GM18519 (cell line): ENCODE measurements around the gene HLCS.
"Not testable (repeated sequence)": the region's sequence is repeated elsewhere in the genome, so short reads cannot be mapped to it uniquely, and the experiment has no call there.

ENCODE experiments used
- ATAC-seq: cut with Tn5 transposase; IDR thresholded peaks from one replicate; pipeline ENCODE4 v1.9.1; 2021; ENCODE audit warnings: mild to moderate bottlenecking, moderate library complexity; ENCODE audit not compliant: unreplicated experiment, low FRiP score

The HLCS gene

DNA sequence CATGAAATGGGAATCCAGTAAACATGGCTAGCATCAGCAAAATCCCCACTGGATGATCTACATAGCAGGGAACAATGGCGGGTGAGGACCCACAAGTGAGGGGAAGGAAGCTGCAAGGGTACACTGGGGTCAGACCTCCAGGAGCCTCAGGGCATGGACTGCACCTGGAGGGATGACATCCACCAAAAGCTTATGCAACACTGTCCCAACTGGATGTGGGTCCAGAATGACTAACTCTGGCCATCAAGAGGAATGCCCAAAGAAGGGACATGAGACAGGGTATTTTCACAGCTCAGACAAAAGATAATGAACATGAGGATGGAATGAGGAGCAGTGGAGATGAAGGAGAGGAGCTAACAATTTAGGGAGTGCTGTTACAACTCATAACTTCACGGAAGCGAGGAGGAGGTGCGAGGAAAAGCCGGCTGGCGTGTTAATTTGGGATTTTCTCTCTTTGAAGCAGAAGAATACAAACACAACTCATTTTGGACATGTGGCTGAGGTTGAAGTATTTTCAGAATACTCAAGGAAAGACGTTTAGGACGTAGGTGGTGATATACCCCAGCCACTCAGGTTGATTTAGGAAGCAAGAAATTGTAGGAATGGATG, 5.7 kb downstream of the HLCS start:
- no peak for ATAC-seq

DNA sequence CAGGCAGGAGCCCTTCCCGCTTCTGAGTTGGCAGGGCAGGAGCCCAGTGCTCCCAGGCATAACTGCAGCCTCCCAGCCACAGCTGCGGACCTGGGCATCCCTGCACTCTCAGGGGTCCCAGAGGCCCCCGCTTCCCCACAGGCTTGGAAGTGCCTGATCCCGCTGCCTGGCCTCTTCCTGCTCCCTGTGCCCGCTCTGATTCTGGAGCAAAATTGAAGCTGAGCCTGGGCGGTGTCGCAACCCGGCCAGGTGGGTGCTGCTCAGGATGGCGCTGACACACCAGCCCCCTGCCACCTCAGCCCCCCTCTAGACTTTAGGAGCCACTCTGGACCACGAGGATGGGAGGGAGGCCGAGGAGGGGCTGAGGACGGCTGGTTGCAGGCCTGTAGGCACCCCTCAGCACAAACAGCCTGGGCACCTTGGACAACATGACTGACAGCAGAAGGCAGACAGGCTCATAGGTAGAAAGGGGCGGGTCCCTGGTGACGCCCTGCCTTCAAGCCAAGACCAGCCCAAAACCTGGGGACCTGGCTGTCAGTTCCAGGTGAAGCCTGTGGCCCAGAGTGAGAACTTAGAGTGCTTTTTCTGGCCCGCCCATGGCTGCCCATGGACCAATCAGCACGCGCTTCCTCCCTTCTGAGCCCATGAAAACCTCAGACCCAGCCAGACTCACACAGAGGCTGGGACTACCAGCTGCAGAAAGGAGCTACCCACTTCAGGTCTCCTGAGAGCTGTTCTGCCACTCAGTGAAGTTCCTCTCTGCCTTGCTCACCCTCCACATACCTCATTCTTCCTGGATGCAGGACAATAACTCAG, 7.2 kb downstream of the HLCS start:
- no peak for ATAC-seq

DNA sequence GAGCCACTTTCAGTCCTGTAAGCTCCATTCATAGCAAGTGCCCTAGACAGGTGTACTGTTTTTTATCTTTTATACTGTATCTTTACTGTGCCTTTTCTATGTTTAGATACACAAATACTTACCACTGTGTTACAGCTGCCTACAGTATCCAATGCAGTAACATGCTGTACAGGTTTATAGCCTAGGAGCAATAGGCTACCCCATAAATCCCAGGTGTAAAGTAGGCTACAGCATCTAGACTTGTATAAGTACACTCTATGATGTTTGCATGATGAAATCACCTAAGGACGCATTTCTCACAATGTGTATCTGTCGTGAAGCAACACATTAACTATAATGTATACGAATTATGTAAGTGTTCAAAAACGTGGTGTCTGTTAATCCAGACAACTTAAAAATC, 10.7 kb downstream of the HLCS start:
- ATAC-seq, result no peak

DNA sequence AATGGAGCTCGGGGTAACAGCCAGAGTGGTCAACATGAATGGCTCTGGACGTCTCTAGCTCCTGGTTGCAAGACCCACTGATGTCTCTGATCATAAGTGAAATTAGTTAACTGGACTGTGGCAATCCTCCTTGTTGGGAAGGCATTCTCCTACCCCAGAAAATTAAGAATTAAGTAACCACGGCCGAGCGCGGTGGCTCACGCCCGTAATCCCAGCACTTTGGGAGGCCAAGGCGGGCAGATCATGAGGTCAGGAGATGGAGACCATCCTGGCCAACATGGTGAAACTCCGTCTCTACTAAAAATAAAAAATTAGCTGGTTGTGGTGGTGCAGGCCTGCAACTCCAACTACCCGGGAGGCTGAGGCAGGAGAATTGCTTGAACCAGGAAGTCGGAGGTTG, 14.1 kb downstream of the HLCS start:
- ATAC-seq, result not testable (repeated sequence)

DNA sequence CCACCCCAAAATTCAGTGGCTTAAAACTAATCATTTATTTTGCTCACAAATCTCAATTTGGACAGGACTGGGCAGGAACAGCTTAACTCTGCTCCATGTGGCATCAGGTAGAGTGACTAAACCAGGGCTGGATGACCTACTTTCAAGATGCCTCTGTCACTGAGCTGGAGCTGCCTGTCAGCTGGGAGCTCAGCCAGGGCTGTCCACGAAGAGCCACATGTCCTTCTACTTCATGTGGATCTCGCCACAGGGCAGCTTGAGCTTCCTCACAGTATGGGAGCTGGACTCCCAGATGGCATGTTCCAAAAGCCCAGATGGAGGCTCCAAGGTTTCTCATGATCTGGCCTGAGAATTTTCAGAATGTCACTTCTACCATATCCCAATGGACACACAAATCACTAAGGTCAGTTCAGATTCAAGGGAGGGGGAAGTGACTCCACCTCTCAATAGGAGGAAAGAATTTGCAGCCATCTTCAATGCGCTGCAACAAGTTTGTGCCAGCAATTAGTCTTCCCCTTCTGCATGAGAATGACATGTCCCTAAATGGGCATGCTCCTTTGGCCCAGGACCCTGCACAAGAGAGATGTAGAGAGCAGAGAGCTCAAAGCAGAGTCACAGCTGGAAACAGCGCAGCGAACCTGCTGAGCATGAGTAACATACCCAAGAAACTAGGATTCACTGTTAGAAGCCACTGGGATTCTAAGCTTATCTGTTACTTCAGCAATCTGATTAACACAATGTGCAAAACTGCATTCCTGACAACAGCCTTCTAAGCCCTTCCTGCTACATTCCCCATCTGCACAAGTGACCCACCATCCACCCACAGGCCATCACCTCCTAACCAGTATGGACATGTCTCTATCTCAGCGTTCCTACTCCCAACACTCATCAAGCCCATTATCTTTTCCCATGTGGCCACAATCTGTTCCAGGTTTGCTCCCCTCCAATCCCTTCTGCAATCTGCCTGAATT, 17.0 kb downstream of the HLCS start:
- ATAC-seq, result no peak

DNA sequence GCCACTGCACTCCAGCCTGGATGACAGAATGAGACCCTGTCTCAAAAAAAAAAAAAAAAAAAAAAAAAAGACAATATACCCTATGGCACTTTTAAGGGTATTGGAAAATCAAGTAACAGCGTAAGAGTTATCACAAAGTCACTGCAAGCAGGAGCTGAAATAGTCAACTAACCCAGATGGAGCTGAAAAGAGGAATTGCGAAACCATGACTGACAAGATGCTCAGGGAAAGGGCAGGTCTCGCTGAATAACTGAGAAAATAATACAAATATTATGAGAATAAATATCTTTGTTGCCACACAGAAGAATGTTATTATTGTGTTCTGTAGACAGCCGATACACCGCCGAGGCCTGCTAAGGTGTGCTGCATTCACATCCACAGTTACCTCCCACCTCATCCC, 17.8 kb downstream of the HLCS start:
- ATAC-seq, result no peak

DNA sequence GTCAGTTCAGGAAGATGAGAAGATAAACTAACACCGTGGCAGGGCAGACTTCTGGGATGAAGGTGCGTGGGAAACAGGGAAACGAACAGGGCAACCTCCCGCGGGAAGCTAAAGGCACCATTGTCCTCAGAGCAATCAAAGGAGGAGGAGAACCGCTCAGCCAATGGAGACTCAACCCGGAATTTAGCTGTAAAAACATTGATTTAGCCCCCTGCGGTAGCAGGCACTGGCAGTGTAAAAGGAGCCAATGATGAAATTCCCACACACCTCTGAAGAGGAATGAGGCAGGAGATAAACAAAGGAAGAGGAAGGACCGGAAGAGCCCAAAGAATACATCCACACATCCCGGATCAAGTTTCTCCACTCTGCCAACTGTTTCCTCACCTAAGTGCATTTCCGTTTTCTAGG, 19.5 kb downstream of the HLCS start:
- no peak for ATAC-seq

DNA sequence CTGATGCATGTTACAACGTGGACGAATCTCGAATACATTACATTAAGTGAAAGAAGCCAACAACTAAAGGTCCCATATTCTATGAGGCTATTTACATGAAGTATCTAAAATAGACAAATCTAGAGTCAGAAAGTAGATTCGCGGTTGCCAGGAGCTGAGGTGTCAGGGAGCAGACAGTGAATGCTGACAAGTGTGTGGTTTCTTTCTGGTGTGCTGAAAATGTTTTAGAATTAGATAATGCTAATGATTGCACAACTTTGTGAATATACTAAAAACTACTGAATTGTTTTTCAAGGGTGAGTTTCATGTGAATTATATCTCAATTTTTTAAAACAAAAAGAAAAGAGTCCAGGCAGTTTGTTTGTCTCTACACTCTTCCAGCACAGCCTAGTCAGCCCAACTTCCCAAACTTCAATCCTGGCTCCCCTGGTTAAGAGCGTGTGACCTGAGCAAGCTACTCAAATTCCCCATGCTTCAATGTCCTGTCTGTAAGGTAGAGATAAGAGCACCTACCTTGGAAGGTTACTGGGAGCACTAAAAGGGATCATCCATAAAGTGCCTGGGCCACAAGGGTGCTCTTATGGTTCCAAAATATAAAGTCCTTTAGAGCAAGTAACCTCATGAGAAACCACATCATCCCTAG, 20.9 kb downstream of the HLCS start:
- ATAC-seq, result no peak

DNA sequence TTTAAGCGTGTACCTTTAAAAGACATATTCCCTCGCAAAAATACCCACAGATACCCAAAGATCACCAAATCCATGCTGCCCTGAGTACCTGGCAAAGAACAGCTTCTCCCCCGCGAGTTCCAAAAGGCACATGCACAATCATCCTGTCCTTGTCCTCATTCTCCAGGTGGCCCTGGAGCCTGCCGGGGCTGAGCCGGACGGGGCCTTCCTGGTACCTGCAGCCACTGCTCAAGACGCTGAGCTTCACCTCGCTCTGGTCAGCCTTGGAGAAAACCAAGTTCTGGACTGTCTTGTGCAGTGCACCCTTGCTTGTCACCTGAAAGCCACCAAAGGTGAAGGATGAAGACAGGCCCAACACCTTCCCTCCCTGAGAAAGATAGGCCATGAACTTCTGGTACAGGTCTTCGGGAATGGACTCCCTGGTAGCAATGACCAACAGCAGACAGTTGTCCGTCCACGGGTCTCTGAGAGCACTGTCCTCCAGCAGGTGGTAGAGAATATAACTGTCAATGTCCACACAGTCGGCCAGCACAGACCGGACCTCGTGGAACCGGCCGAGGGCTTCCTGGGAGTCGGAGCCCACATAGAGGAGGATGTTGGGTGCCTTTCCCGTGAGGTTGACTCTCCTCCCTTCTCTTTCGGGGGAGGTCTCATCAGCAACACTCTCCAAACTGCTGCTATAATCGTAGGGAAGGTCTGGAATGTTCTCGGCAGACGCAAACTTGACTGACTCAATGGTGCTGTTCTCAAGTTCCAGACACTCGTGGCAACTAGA, 29.9 kb downstream of the HLCS start:
- ATAC-seq, result no peak

DNA sequence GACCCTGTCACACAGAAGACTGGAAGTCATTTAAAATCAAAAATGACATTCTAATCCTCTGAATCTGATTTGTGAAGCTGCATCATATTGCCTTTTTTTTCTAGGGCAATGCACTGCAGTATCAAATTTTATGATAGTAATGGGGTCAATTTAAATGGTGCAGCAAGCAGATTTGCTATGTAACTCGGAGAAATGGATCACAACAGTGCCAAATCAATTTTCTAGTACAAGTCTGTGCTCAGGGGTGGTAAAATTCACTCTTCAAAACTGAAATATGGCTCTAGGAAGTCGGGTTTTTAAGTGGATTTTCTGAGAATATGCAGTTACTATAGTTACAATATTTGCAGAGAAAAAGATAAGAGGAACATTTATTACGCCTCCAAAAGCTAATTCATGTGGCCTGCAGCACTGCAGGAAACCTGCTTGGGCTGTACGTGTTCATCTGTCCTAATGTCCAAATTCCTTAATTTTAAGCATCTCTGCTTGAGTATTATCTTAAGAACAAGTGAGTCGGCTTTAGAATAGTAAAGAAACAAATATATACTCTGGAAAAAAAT, 31.5 kb downstream of the HLCS start:
- ATAC-seq, result no peak

DNA sequence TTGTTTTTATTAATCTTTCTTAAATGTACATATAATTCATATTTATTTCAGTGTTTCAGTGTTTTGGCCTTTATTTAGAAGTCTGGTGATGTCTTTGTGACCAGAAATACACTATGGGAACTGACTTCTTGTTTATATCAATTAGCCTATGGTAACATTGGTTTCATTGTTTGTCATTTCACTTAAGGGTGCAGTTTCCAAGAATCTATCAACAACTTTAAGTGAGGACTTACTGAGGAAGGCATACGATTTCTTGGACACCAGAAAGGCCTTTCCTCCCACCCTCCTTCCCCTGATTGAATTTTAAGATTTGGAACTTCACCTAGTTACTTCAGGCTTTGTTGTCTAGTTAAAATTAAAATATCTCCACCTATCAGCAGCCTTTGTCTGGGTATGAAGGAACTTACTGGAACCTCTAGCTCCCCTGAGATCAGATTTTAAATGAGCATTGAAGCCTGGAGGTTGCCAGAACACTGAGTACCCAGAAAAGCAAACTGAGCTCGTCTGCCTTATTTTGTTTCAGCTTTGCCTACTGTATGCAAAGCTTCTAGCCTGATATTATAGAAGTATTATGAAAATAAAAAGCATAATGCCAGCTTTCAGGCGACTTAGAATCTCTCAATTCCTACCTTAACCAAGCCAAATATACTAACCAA, 34.2 kb downstream of the HLCS start:
- ATAC-seq, result no peak

DNA sequence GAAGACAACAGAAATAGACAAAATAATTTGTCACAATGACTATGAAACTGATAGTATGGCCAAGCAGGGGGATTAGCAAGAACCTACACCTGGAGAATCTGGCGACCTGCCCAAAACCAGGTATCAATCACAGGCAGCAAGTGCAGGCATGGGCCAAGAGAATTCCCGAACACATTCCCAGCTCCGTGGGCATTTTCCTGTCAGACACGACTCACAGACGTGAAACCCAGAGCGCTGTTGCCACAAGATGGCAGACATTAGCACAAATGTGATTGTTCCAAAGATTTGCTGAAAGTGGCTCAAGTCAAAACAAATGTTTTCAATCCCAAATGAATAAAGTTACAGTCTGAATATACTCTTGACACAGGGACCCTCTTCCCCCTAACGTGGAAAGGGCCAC, 36.8 kb downstream of the HLCS start:
- no peak for ATAC-seq

DNA sequence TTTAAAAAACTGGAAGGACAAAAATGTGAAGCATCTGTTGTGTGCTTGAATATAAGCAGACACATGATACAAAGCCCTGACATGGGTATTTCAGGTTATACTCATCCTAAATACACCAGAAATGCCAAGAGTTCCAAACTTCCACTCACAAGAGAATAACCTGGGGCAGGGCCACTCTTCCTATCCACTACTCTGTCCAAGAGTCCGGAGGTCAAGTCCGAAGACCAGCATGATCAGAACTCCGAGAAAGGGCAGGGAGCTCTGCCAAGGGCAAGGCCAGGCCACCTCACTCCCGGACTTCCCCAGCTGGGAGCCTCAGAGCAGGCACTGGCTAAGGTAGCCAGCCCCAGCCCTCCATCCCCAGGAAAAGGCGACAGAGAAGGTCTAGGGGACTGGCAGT, 37.5 kb downstream of the HLCS start:
- no peak for ATAC-seq

DNA sequence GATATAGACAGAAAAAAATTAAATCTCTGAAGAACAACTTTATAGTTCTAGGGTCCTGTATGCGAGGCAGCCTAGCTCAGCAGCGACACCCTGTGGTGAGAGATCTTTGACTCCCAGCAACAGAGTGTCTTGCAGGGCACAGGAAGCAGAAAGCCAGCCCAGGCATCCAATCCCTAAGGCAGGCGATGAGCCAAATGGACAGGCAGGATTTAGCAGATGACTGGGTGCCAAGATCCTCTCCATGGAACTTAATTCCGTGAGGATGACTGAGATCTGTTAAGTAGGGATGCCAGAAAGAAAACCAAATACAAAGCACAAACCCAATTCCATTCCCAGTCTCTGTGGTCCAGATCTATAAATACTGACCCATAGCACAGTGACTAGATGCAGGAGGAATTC, 38.8 kb downstream of the HLCS start:
- ATAC-seq, result no peak

DNA sequence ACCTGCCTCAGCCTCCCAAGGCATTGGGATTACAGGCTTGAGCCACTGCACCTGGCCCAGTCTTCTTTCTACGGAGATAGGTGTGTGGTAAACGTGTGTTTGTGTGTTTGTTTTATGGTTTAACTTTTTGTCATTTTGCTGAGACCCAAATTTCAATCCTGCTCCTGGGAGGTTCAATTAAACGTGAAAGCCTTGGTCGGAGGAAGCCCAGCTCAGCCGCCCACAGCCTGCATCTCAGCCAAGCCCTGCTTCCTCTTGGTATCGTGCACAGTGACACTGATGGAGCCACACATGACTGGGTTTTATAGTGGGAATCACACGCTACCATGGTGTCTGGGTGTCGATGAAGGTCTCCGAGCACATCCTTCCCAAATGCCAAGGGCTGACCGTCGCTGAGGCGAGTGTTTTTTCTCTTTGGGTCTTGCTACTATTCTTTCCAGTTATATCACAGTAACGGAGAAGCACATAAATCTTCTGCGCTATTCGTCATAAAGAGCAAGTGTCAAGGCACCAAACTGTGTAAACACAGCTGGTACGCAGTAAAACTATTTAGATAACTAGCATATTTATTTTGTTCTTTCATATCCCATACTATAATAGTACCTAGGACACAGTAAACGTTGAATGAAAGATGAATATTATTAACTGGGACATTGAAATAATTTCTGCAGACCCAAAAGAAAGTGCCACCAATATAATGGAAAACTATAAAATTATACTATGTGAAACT, 39.3 kb downstream of the HLCS start:
- no peak for ATAC-seq

DNA sequence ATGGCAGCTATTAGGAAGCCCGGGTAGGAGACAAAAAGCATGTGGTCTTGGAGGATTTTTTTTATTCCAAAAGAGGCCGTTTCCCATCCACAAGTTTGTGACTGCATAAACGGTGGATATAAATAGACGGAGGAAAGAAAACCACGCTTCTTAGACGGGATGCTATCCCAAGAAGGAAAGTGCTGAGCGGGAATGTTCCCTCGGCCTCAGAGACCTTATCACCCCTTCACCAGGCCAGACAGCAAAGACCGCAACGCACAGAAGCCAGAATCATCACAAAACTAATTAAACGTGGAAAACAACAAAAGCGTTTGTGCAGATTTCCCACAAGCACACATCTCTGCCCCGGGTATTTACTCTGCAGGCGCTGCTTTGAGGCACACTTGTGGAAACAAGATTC, 43.2 kb downstream of the HLCS start:
- ATAC-seq, result no peak

DNA sequence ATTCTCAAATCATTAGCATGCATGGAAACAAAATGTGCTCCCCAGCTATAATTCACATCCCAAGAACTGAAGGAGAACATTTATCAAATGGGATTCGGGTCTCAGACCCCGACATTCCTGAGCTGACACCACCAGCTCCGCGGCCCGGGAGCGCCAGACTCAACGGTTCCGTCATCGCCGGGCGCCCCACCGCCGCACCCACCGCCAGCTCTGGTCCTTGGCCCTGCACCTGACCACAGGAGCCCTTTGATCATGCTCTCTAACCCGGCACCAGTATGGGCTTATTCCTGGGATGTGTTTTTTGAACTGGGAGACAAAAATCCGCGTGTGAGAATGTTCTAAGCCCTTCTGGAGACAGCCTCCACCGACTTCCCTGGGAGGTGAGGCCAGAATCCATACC, 43.6 kb downstream of the HLCS start:
- ATAC-seq, result no peak

DNA sequence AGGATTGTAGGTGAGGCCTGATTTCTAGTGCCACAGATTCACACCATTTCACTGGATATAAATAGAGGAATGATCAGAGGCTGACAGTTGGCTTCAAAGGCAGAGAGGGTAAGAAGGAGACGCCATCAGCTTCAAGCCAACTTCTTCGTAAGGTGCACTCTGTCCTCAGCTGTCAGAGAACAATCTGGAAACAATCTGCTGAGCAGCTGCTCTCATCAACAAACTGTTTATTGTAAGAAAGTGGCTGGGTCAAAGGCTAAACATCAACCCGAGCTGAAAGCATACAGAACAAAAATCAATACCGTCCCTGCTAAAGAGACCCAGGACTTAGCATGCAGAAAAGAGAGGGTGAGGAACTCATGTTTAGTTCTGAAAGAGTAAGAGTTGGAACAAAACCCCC, 48.2 kb downstream of the HLCS start:
- no peak for ATAC-seq
